Endodermal cell (in vitro differentiated cells): ENCODE results near the gene TRPC4. TPM values are rescaled to one million over a fixed set of nuclear protein-coding genes. Genes with fewer than 3 reads are reported as not detected.

Source experiments
- DNase-seq: peaks from one replicate; pipeline ENCODE4 v3.0.0-alpha.2; 2017
- H3K27ac ChIP-seq: 2 replicates; pipeline ENCODE4 v1.5.1; 2013; ENCODE audit warnings: mild to moderate bottlenecking, low read depth, low read length, moderate library complexity
- H3K27me3 ChIP-seq: 2 replicates; pipeline ENCODE4 v1.6.1; 2013; ENCODE audit warnings: mild to moderate bottlenecking, low read length, moderate library complexity; ENCODE audit not compliant: insufficient read depth, control insufficient read depth, poor library complexity, severe bottlenecking
- H3K36me3 ChIP-seq: 2 replicates; pipeline ENCODE4 v1.7.0; 2013; ENCODE audit warnings: mild to moderate bottlenecking, low read length, moderate library complexity; ENCODE audit not compliant: control insufficient read depth, insufficient read depth
- H3K4me1 ChIP-seq: one replicate; pipeline ENCODE4 v1.7.0; 2013; ENCODE audit warnings: low read length; ENCODE audit not compliant: control insufficient read depth, insufficient read depth
- H3K4me3 ChIP-seq: 2 replicates; pipeline ENCODE4 v1.5.1; 2013; ENCODE audit warnings: mild to moderate bottlenecking, low read length, moderate library complexity
- H3K9ac ChIP-seq: 2 replicates; pipeline ENCODE4 v1.6.1; 2013; ENCODE audit warnings: mild to moderate bottlenecking, low read length, moderate library complexity; ENCODE audit not compliant: poor library complexity, severe bottlenecking; ENCODE audit errors: extremely low read depth
- H3K9me3 ChIP-seq: 2 replicates; pipeline ENCODE4 v1.6.1; 2013; ENCODE audit warnings: mild to moderate bottlenecking, low read length, moderate library complexity; ENCODE audit not compliant: control insufficient read depth
- H3K27ac Mint-ChIP-seq: 2 replicates; pipeline ENCODE4 v1.8.0; 2020; ENCODE audit warnings: mixed read lengths
- H3K27me3 Mint-ChIP-seq: 2 replicates; pipeline ENCODE4 v1.8.0; 2021; ENCODE audit warnings: mild to moderate bottlenecking, mixed read lengths; ENCODE audit not compliant: insufficient read depth
- H3K36me3 Mint-ChIP-seq: 2 replicates; pipeline ENCODE4 v1.8.0; 2020; ENCODE audit warnings: low read depth, mixed read lengths
- H3K4me1 Mint-ChIP-seq: 2 replicates; pipeline ENCODE4 v1.8.0; 2020; ENCODE audit warnings: mixed read lengths
- H3K4me3 Mint-ChIP-seq: 2 replicates; pipeline ENCODE4 v1.8.0; 2020; ENCODE audit warnings: mild to moderate bottlenecking, moderate library complexity, mixed read lengths
- H3K9me3 Mint-ChIP-seq: 2 replicates; pipeline ENCODE4 v1.8.0; 2020; ENCODE audit warnings: mild to moderate bottlenecking, mixed read lengths
- whole genome bisulfite sequencing, 2 experiments: methylation state at CpG; one replicate each; pipeline versions ENCODE4 v1.1.5 to v1.1.7; 2013; ENCODE audit warnings: missing lambda C conversion rate in 2 of 2, mixed read lengths in 1 of 2; ENCODE audit not compliant: insufficient coverage in 1 of 2, insufficient read length in 1 of 2; 5-methylcytosine and 5-hydroxymethylcytosine counted together
- total RNA-seq, 2 donors: library from RNA; stranded (reverse); fragmentation: NEBNext Ultra II Directional in 1 of 2; extraction: Animal tissue kit (Norgen Biotek cat#: 25700) in 1 of 2; gene quantifications; 2 replicates in 1 of 2; 3 replicates in 1 of 2; pipeline ENCODE4 v1.2.1, GENCODE V29; 2021
- TF ChIP-seq, protein P1 (sequence below): fragments of 200-600 bp; sonication (generic); conservative IDR thresholded peaks from 2 replicates; pipeline ENCODE4 v1.5.0; 2021; ENCODE audit warnings: antibody characterized with exemption, mild to moderate bottlenecking

The TRPC4 gene
- total RNA-seq, 2 donors from 2014 or later: 22.5 to 28.5 TPM

DNA sequence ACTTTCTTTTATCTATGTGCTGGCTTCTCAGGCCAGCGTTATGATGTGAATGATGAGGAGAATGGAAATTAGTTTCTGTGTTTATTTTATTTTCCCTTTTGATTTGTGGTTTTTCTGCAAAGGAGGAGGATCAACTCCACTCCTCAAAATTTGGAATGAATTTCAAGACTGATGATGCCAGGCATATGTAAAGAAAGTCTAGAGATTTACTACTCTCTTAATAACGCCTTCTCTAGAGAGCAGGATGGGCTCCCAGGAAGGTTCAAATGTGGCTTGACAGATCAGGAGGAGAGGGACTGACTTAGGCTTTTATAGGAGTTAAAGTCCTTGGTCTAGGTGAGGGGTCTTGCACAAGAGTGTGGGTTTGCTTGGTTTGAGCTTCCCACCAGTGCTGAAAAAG, 255.9 kb downstream of the TRPC4 start:
- no peaks in the 10 kb centered on the region for H3K9me3 ChIP-seq
- DNase-seq: no peak
- no peak overlapping the region for H3K4me3 ChIP-seq
- Mint-ChIP-seq H3K27me3 (no peaks in the 10 kb centered on the region), H3K27ac (no peak overlapping the region), H3K4me1 (peaks cover 11% of the 10 kb centered on the region), H3K36me3 (no peaks in the 10 kb centered on the region), H3K9me3 (no peaks in the 10 kb centered on the region), H3K4me3 (no peak overlapping the region)
- H3K36me3 ChIP-seq: no peaks in the 10 kb centered on the region
- peaks cover 9% of the 10 kb centered on the region for H3K4me1 ChIP-seq
- H3K27me3 ChIP-seq: no peaks in the 10 kb centered on the region
- TF ChIP-seq, protein P1, sequence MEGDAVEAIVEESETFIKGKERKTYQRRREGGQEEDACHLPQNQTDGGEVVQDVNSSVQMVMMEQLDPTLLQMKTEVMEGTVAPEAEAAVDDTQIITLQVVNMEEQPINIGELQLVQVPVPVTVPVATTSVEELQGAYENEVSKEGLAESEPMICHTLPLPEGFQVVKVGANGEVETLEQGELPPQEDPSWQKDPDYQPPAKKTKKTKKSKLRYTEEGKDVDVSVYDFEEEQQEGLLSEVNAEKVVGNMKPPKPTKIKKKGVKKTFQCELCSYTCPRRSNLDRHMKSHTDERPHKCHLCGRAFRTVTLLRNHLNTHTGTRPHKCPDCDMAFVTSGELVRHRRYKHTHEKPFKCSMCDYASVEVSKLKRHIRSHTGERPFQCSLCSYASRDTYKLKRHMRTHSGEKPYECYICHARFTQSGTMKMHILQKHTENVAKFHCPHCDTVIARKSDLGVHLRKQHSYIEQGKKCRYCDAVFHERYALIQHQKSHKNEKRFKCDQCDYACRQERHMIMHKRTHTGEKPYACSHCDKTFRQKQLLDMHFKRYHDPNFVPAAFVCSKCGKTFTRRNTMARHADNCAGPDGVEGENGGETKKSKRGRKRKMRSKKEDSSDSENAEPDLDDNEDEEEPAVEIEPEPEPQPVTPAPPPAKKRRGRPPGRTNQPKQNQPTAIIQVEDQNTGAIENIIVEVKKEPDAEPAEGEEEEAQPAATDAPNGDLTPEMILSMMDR: no peak
- no peak overlapping the region for H3K9ac ChIP-seq
- H3K27ac ChIP-seq: no peak overlapping the region
- 88% methylated on average over 2 of the region's 2 CpGs; no CpG with 5 or more reads in 1 of the 2 experiments for WGBS, 2 experiments

DNA sequence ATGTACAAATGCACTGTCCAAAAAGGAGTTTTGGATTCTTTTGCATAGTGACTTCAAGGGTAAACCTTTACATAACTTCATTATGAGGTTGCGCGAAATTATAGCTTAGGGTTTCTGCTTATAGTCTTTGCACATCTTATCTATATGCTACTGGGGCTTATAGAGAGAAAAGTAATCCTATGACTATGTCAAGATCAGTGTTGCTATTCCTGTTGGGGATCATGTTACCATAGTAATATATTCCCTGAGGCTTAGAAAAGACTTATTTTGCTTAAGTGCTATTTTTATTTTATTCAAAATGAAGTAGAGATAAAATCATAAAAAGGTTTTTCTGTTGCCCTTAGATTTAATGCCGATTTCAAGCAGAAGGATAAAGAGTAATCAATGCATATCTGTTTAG, 256.3 kb downstream of the TRPC4 start:
- TF ChIP-seq, protein P1: no peak
- H3K36me3 Mint-ChIP-seq: no peaks in the 10 kb centered on the region
- no peak overlapping the region for H3K4me3 Mint-ChIP-seq
- WGBS, 2 experiments: 88 to 100% methylated on average over 2 to 3 of the region's 3 CpGs
- H3K27me3 Mint-ChIP-seq: no peaks in the 10 kb centered on the region
- no peaks in the 10 kb centered on the region for H3K36me3 ChIP-seq
- no peak overlapping the region for H3K27ac Mint-ChIP-seq
- no peaks in the 10 kb centered on the region for H3K9me3 ChIP-seq
- peaks cover 11% of the 10 kb centered on the region for H3K4me1 Mint-ChIP-seq
- H3K4me1 ChIP-seq: peaks cover 9% of the 10 kb centered on the region
- DNase-seq: no peak
- no peaks in the 10 kb centered on the region for H3K27me3 ChIP-seq
- H3K4me3 ChIP-seq: no peak overlapping the region
- H3K9me3 Mint-ChIP-seq: no peaks in the 10 kb centered on the region
- no peak overlapping the region for H3K9ac ChIP-seq
- H3K27ac ChIP-seq: no peak overlapping the region

DNA sequence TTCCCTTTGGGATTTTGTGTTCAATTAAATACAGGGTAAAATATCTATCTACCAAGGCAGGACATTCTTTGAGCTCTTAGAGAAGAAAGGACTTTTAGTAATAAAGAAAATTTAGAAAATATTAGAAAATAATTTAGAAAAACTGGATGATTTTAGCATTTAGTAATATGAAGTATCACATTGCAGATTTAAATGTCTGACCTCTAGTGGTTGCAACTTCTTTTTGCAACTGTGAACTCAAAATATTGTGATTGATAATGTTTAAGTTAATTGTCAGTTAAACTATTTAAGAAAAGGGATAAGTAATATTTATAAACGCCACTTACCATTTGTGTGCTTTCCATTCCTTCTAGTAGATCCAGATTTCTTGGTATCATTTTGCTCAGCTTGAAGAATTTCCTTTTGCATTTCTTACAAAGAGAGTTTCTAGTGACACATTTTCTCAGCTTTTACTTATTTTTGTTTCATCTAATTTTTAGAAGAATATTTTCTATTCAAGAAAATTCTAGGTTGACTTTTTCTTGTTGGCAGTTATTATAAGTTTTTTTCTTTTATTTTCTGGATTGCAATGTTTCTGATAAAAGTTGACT, 260.7 kb downstream of the TRPC4 start:
- Histone ChIP-seq H3K4me1 (no peaks in the 10 kb centered on the region), H3K4me3 (no peak overlapping the region), H3K27ac (no peak overlapping the region), H3K36me3 (no peaks in the 10 kb centered on the region), H3K9ac (no peak overlapping the region), H3K9me3 (no peaks in the 10 kb centered on the region), H3K27me3 (no peaks in the 10 kb centered on the region)
- Mint-ChIP-seq H3K27me3 (no peaks in the 10 kb centered on the region), H3K4me3 (no peak overlapping the region), H3K36me3 (no peaks in the 10 kb centered on the region), H3K27ac (no peak overlapping the region), H3K4me1 (no peaks in the 10 kb centered on the region), H3K9me3 (no peaks in the 10 kb centered on the region)
- DNase-seq: no peak
- 100% methylated on average over 1 of the region's 1 CpG; no CpG with 5 or more reads in 1 of the 2 experiments for WGBS, 2 experiments
- TF ChIP-seq, protein P1: peak; percentile 72
